Thoracic aorta (tissue), 2 donors: Measurements from ENCODE around the gene KCNMB1. TPM values are rescaled to one million over a fixed set of nuclear protein-coding genes. Genes with fewer than 3 reads are reported as not detected.

ENCODE experiments used
- ATAC-seq: fragments of 150-250 bp; one replicate; pipeline ENCODE4 v1.8.0; 2017; ENCODE audit warnings: low read depth; ENCODE audit not compliant: insufficient number of reproducible peaks, low FRiP score
- DNase-seq: peaks from one replicate; pipeline ENCODE4 v3.0.0-alpha.2; 2020; ENCODE audit warnings: low spot score
- H3K27ac ChIP-seq, 2 donors: fragments of 200-600 bp; sonication (generic); 1 replicate in 1 of 2; 2 replicates in 1 of 2; pipeline ENCODE4 v1.5.1; 2016; ENCODE audit warnings: mild to moderate bottlenecking in 2 of 2, moderate library complexity in 2 of 2
- H3K27me3 ChIP-seq: fragments of 200-600 bp; sonication (generic); replicated peaks from 2 replicates; pipeline ENCODE4 v1.6.0; 2016; ENCODE audit warnings: mild to moderate bottlenecking; ENCODE audit not compliant: insufficient read depth
- H3K36me3 ChIP-seq: fragments of 200-600 bp; sonication (generic); one replicate; pipeline ENCODE4 v1.5.1; 2016
- H3K4me1 ChIP-seq, 2 donors: fragments of 200-600 bp; sonication (generic); 1 replicate in 1 of 2; 2 replicates in 1 of 2; pipeline versions ENCODE4 v1.5.1 to v1.6.0; 2016; ENCODE audit warnings: low read depth in 2 of 2, mild to moderate bottlenecking in 1 of 2; ENCODE audit not compliant: control insufficient read depth in 1 of 2
- H3K4me3 ChIP-seq: fragments of 200-600 bp; sonication (generic); 2 replicates; pipeline ENCODE4 v1.5.1; 2016; ENCODE audit warnings: mild to moderate bottlenecking
- H3K9me3 ChIP-seq: fragments of 200-600 bp; sonication (generic); 2 replicates; pipeline ENCODE4 v1.5.1; 2016
- CTCF ChIP-seq: fragments of 200-600 bp; sonication (generic); IDR thresholded peaks from one replicate; pipeline ENCODE4 v1.5.1; 2019; ENCODE audit warnings: antibody characterized with exemption
- total RNA-seq, 2 donors: library from RNA; depleted of rRNA; stranded (reverse); fragments of >200 nt; gene quantifications; one replicate each; pipeline versions ENCODE4 v1.1.0 to v1.2.3, GENCODE V29; 2016

KCNMB1 gene
- total RNA-seq, 2 donors from 2014 or later, result 20.1 to 30.1 TPM

- Histone ChIP-seq H3K27ac (no peak overlapping the region), H3K4me3 (no peak overlapping the region), H3K9me3 (no peaks in the 10 kb centered on the region), H3K27me3 (no peaks in the 10 kb centered on the region), H3K36me3 (no peaks in the 10 kb centered on the region), H3K4me1 (no peaks in the 10 kb centered on the region)
- DNase-seq (no peak), ATAC-seq (no peak)
- no peak for TF ChIP-seq CTCF
Measured at GRCh38 chr5:170365011-170365410, 24.2 kb downstream of the KCNMB1 start.

GRCh38 chr5:170363671-170364070, 25.5 kb downstream of the KCNMB1 start:
- ATAC-seq (no peak), DNase-seq (no peak)
- H3K4me1 ChIP-seq, result no peaks in the 10 kb centered on the region
- no peak for TF ChIP-seq CTCF
- H3K4me3 ChIP-seq, result no peak overlapping the region
- H3K36me3 ChIP-seq, result no peaks in the 10 kb centered on the region
- no peak overlapping the region for H3K27ac ChIP-seq
- no peaks in the 10 kb centered on the region for H3K9me3 ChIP-seq
- H3K27me3 ChIP-seq, result no peaks in the 10 kb centered on the region

GRCh38 chr5:170362656-170363055, 26.5 kb downstream of the KCNMB1 start:
- no peak for ATAC-seq
- Histone ChIP-seq H3K4me1 (no peaks in the 10 kb centered on the region), H3K4me3 (no peak overlapping the region), H3K9me3 (no peaks in the 10 kb centered on the region), H3K36me3 (no peaks in the 10 kb centered on the region), H3K27ac (peak overlapping the region in 1 of 2 donors; percentile 2), H3K27me3 (no peaks in the 10 kb centered on the region)
- no peak for DNase-seq
- TF ChIP-seq CTCF, result no peak

GRCh38 chr5:170362102-170362501, 27.1 kb downstream of the KCNMB1 start:
- no peak for ATAC-seq
- H3K36me3 ChIP-seq, result no peaks in the 10 kb centered on the region
- no peaks in the 10 kb centered on the region for H3K4me1 ChIP-seq
- H3K4me3 ChIP-seq, result no peak overlapping the region
- DNase-seq, result no peak
- no peak for TF ChIP-seq CTCF
- H3K27me3 ChIP-seq, result no peaks in the 10 kb centered on the region
- H3K9me3 ChIP-seq, result no peaks in the 10 kb centered on the region
- peak overlapping the region in 1 of 2 donors; percentile 2 for H3K27ac ChIP-seq

GRCh38 chr5:170361616-170362015, 27.6 kb downstream of the KCNMB1 start:
- Histone ChIP-seq H3K27ac (peak overlapping the region in 1 of 2 donors; percentile 6), H3K27me3 (no peaks in the 10 kb centered on the region), H3K4me3 (no peak overlapping the region), H3K36me3 (no peaks in the 10 kb centered on the region), H3K9me3 (no peaks in the 10 kb centered on the region), H3K4me1 (no peaks in the 10 kb centered on the region)
- DNase-seq (no peak), ATAC-seq (no peak)
- TF ChIP-seq CTCF, result no peak
